Keratinocyte (primary cell): Measurements from ENCODE around the gene CEP295NL. TPM values are rescaled to one million over a fixed set of nuclear protein-coding genes. Genes with fewer than 3 reads are reported as not detected.

ENCODE experiments used
- DNase-seq: peaks from one replicate; pipeline ENCODE4 v3.0.0-alpha.2; 2011; ENCODE audit warnings: low read depth, missing footprints, low spot score
- FAIRE-seq: peaks from 2 replicates; lab custom pipeline; 2011; peaks lifted over from hg19 to GRCh38; lab: Jason Lieb, UNC
- H2AFZ ChIP-seq: 2 replicates; pipeline ENCODE4 v1.6.0; 2012; ENCODE audit warnings: low read length, control low read depth, inconsistent platforms; ENCODE audit not compliant: control insufficient read depth
- H3K27ac ChIP-seq: 2 replicates; pipeline ENCODE4 v1.5.1; 2011; ENCODE audit warnings: low read length; ENCODE audit not compliant: control insufficient read depth, insufficient read depth
- H3K27me3 ChIP-seq: 3 replicates; pipeline ENCODE4 v1.6.0; 2011; ENCODE audit warnings: low read length; ENCODE audit not compliant: control insufficient read depth, insufficient read depth; ENCODE audit errors: extremely low read depth
- H3K36me3 ChIP-seq, 2 experiments: 2 replicates in 1 of 2; 3 replicates in 1 of 2; pipeline ENCODE4 v1.5.1; 2011; ENCODE audit warnings: low read length in 2 of 2, mild to moderate bottlenecking in 1 of 2; ENCODE audit not compliant: control insufficient read depth in 2 of 2, insufficient read depth in 2 of 2; ENCODE audit errors: extremely low read depth in 1 of 2
- H3K4me1 ChIP-seq: 3 replicates; pipeline ENCODE4 v1.5.1; 2011; ENCODE audit warnings: low read length; ENCODE audit not compliant: control insufficient read depth, insufficient read depth; ENCODE audit errors: extremely low read depth
- H3K4me2 ChIP-seq: 3 replicates; pipeline ENCODE4 v1.6.0; 2011; ENCODE audit warnings: low read depth, low read length; ENCODE audit not compliant: control insufficient read depth, insufficient read depth; ENCODE audit errors: extremely low read depth
- H3K4me3 ChIP-seq, 3 experiments: fragments of 200-600 bp in 1 of 3; sonication (generic) in 1 of 3; 2 replicates in 2 of 3; 3 replicates in 1 of 3; pipeline ENCODE4 v1.5.1; 2011 to 2016; ENCODE audit warnings: low read length in 3 of 3, mild to moderate bottlenecking in 3 of 3, control low read depth in 2 of 3, inconsistent platforms in 1 of 3, low read depth in 1 of 3, mixed read lengths in 1 of 3, mixed run types in 1 of 3, moderate library complexity in 1 of 3; ENCODE audit not compliant: control insufficient read depth in 2 of 3, insufficient read depth in 2 of 3; ENCODE audit errors: extremely low read depth in 1 of 3
- H3K79me2 ChIP-seq: 2 replicates; pipeline ENCODE4 v1.6.0; 2012; ENCODE audit warnings: low read length; ENCODE audit not compliant: control insufficient read depth, insufficient read depth
- H3K9ac ChIP-seq: 3 replicates; pipeline ENCODE4 v1.6.0; 2011; ENCODE audit warnings: low read length; ENCODE audit not compliant: control insufficient read depth, insufficient read depth; ENCODE audit errors: extremely low read depth
- H3K9me1 ChIP-seq: 3 replicates; pipeline ENCODE4 v1.6.0; 2011; ENCODE audit warnings: low read length; ENCODE audit not compliant: control insufficient read depth, insufficient read depth; ENCODE audit errors: extremely low read depth
- H3K9me3 ChIP-seq: 2 replicates; pipeline ENCODE4 v1.5.1; 2012; ENCODE audit warnings: low read depth, low read length; ENCODE audit not compliant: control insufficient read depth
- H4K20me1 ChIP-seq: 3 replicates; pipeline ENCODE4 v1.6.0; 2011; ENCODE audit warnings: low read length; ENCODE audit not compliant: control insufficient read depth, insufficient read depth; ENCODE audit errors: extremely low read depth
- EZH2 ChIP-seq: IDR thresholded peaks from one replicate; pipeline ENCODE4 v1.6.1; 2012; ENCODE audit warnings: inconsistent platforms, mild to moderate bottlenecking, low read length, moderate library complexity
- dilution Hi-C: fragments of 300-500 bp; cut with MboI; formaldehyde crosslinking; loops from one replicate; pipeline ENCODE4 v1.7.0; 2020; ENCODE audit warnings: low sequenced_read_pairs; ENCODE audit not compliant: extremely low pct_ligation_motif_present
- polyA plus RNA-seq, 5 experiments: library from polyadenylated mRNA; depleted of rRNA in 3 of 5; stranded (reverse) in 3 of 5; stranded (forward) in 1 of 5; unstranded in 1 of 5; fragments of >200 nt; gene quantifications; 1 replicate in 1 of 5; 2 replicates in 3 of 5; 3 replicates in 1 of 5; pipeline versions ENCODE4 v1.2.1 to v1.2.3, GENCODE V29; 2011 to 2012; ENCODE audit warnings: missing spikeins in 2 of 5, low read depth in 1 of 5, low replicate concordance in 1 of 5
- TF ChIP-seq, protein P1 (sequence below), 3 experiments: IDR thresholded peaks in 1 of 3; conservative IDR thresholded peaks in 1 of 3; optimal IDR thresholded peaks in 1 of 3; 2 replicates in 2 of 3; 3 replicates in 1 of 3; pipeline versions ENCODE3 to v1.5.1; 2011; ENCODE audit warnings: low read length in 3 of 3, mild to moderate bottlenecking in 3 of 3, moderate library complexity in 2 of 3, control low read depth in 1 of 3, inconsistent platforms in 1 of 3; ENCODE audit not compliant: insufficient read depth in 2 of 3; ENCODE audit errors: extremely low read depth in 1 of 3

The CEP295NL gene
- polyA plus RNA-seq, 1 donor (not counting 4 experiments of a cell fraction or from before 2014, with no cell fraction given): not detected

DNA sequence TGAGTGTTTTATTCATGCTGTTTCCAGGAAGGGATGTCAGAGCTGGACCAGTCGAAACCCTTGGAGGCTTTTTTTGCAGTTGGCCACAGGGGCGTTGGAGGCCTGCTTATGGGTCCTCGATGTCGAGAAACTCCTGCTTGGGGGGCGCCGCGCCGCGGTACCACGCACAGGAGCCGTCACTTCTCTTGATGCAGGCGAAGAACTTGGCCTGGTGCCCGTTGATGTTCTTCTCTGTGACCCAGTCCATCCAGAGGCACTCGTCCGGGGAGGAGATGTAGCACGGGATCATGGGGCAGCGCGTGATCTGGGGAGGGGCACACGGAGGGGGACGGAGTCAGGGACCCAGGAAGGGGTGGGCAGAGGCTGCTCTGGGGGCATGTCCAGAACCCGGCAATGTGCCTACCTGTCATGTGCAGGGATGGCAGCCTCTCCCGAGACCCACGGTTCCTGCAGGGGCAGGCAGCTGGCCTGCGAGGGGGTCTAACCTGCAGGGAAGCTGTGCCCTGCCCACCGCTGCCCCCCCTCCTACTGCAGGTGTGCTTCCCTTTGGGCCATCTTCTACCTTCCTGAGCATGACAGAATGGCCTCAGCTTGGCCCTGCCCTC lies 47.3 kb downstream of the CEP295NL start:
- H3K4me1 ChIP-seq: no peaks in the 10 kb centered on the region
- no peak for FAIRE-seq

DNA sequence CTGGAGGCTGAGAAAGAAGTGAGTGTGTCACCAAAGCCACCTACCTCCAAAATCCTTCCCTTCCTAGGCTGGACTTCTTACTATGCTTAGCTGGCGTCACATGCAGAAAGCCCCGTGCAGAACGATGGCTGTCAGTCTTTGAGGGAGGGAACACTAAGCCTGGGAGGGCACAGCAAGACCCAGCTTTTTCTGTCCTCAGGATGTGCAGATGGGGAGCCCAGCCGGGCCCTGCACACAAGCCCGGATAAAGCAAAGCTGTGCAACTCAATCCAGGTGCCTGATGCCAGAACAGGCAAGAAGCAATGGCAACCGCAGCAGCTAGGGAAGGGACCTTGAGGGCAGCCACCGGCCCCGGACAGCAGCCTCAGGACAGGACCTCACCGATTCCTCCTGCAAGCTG lies 48.5 kb downstream of the CEP295NL start:
- Histone ChIP-seq H2AFZ (no peak overlapping the region), H3K4me1 (no peaks in the 10 kb centered on the region), H3K79me2 (no peaks in the 10 kb centered on the region), H3K4me3 (no peak overlapping the region), H3K27me3 (peaks cover 3% of the 10 kb centered on the region), H3K4me2 (no peak overlapping the region), H3K9ac (no peak overlapping the region), H3K36me3 (no peaks in the 10 kb centered on the region), H4K20me1 (no peaks in the 10 kb centered on the region), H3K27ac (no peak overlapping the region), H3K9me3 (no peaks in the 10 kb centered on the region), H3K9me1 (no peaks in the 10 kb centered on the region)
- FAIRE-seq (no peak), DNase-seq (no peak)
- no peak for TF ChIP-seq EZH2
- TF ChIP-seq, protein P1, sequence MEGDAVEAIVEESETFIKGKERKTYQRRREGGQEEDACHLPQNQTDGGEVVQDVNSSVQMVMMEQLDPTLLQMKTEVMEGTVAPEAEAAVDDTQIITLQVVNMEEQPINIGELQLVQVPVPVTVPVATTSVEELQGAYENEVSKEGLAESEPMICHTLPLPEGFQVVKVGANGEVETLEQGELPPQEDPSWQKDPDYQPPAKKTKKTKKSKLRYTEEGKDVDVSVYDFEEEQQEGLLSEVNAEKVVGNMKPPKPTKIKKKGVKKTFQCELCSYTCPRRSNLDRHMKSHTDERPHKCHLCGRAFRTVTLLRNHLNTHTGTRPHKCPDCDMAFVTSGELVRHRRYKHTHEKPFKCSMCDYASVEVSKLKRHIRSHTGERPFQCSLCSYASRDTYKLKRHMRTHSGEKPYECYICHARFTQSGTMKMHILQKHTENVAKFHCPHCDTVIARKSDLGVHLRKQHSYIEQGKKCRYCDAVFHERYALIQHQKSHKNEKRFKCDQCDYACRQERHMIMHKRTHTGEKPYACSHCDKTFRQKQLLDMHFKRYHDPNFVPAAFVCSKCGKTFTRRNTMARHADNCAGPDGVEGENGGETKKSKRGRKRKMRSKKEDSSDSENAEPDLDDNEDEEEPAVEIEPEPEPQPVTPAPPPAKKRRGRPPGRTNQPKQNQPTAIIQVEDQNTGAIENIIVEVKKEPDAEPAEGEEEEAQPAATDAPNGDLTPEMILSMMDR (optimal IDR thresholded peaks at IDR 0.05 in 1 of 3, IDR thresholded peaks at IDR 0.05 in 1 of 3, conservative IDR thresholded peaks at IDR 0.05 in 1 of 3; ENCODE audit: extremely low read depth in 1 of 3, insufficient read depth in 2 of 3, low read length in 3 of 3): no peak
- dilution Hi-C loops: no loop called here

More for the DNA sequence above, 47.3 kb downstream of the CEP295NL start:
- H4K20me1 ChIP-seq: no peaks in the 10 kb centered on the region
- DNase-seq: no peak
- no peaks in the 10 kb centered on the region for H3K9me3 ChIP-seq
- peaks cover 3% of the 10 kb centered on the region for H3K27me3 ChIP-seq
- H3K9ac ChIP-seq: no peak overlapping the region
- H3K79me2 ChIP-seq: no peaks in the 10 kb centered on the region
- no peaks in the 10 kb centered on the region for H3K9me1 ChIP-seq
- no peaks in the 10 kb centered on the region for H3K36me3 ChIP-seq
- dilution Hi-C loops: no loop called here
- no peak overlapping the region for H3K27ac ChIP-seq
- TF ChIP-seq, protein P1 (optimal IDR thresholded peaks at IDR 0.05 in 1 of 3, IDR thresholded peaks at IDR 0.05 in 1 of 3, conservative IDR thresholded peaks at IDR 0.05 in 1 of 3; ENCODE audit: extremely low read depth in 1 of 3, insufficient read depth in 2 of 3, low read length in 3 of 3): no peak
- no peak for TF ChIP-seq EZH2
- H2AFZ ChIP-seq: no peak overlapping the region
- no peak overlapping the region for H3K4me2 ChIP-seq
- H3K4me3 ChIP-seq: no peak overlapping the region
